Erythroblast (primary cell): ENCODE results near the gene DAB1.

Experiments used
- GATA1 ChIP-seq: IDR thresholded peaks from 2 replicates; pipeline ENCODE4 v1.6.1; 2011; ENCODE audit warnings: low read depth, mild to moderate bottlenecking, control low read depth, low read length, moderate library complexity
- POLR2A ChIP-seq: IDR thresholded peaks from 2 replicates; pipeline ENCODE4 v1.6.1; 2011; ENCODE audit warnings: mild to moderate bottlenecking, low read length

GRCh38 chr1:57254022-57254421 lies 169.8 kb downstream of the DAB1 start:
- TF ChIP-seq POLR2A (no peak), GATA1 (no peak)
